Fibroblast of peridontal ligament (primary cell): ENCODE results near the gene VAV1.
"Not testable (repeated sequence)": the region's sequence is repeated elsewhere in the genome, so short reads cannot be mapped to it uniquely, and the experiment has no call there.

Source experiments
- DNase-seq: peaks from one replicate; pipeline ENCODE4 v3.0.0-alpha.2; 2010; ENCODE audit errors: extremely low read depth

Gene VAV1

GRCh38 chr19:6790194-6791128, 18.0 kb downstream of the VAV1 start:
- no peak for DNase-seq

DNA sequence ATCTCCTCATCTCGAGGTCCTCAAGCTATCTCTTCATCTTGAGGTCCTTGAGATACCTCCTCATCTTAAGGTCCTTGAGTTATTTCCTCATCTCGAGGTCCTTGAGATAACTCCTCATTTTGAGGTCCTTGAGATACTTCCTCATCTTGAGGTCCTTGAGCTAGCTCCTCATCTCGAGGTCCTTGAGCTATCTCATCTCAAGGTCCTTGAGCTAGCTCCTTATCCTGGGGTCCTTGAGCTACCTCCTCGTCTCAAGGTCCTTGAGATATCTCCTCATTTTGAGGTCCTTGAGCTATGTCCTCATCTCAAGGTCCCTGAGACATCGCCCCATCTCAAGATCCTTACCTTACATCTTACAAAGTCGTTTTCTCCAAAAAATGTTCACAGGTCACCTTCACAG, 18.7 kb downstream of the VAV1 start:
- DNase-seq, result no peak

DNA sequence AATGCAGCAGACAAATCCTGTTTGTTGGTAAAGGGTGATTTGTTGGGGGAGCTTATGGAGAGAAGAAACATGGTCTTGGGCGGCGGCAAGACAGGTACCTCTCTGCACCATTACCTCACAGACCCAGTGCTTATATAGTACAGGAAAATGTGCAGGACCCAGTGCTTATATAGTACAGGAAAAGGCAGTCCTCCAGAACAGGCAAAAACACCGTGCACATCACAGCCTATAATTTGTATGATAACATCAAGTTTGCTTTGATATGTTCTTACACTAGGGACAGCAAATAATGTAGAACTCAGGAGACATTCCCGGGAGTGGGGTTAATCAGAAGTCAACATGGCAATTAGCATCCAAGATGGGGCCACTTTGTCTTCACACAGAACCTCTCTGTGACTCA, 20.9 kb downstream of the VAV1 start:
- no peak for DNase-seq

DNA sequence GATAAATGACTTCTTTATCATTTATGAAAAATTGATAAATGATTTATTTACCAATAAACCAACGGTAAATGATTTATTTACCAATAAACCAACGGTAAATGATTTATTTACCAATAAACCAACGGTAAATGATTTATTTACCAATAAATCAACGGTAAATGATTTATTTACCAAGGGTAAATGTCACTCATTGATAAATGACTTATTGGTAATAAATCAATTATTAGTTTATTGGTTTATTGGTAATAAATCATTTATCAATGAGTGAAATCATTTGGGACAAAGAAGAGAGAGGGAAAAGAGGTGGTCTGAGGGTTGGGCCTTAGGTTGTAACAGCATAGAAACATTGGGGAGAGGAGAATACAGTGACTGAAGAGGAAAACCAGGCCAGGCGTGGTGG, 21.5 kb downstream of the VAV1 start:
- no peak for DNase-seq

DNA sequence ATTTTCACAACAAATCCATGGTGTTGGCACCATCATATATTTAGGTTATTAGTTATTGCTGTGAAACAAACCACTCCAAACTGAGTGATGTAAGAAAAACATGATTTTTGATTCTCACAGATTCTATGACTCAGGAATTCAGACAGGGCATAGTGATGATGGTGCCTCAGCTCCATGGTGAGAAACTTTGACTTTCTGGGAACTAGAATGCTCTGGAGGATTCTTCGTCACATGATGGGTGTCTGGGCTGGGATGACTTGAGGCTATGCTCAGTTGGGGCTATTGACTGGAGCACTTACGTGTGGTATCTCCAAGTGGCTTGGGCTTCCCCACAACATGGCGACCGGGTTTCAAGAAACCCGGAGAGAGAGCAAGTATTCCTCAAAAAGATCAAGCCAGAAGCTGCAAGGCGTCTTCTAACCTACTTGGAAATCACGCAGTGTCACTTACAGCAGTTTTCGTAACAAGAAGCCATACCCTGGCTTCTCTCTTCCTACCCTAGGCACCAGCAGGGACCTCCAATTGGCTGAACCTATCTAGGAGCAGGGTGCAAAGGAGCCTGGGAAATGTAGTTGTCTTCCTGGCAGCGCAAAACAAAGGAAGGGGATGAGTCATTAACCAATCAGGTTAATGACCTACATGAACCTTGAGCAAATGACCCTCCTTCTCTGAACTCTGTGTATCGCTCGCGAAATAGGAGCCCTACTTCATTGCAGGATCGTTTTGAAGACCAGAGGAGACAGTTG, 22.4 kb downstream of the VAV1 start:
- no peak for DNase-seq

GRCh38 chr19:6796278-6796677, 23.8 kb downstream of the VAV1 start:
- DNase-seq, result no peak

DNA sequence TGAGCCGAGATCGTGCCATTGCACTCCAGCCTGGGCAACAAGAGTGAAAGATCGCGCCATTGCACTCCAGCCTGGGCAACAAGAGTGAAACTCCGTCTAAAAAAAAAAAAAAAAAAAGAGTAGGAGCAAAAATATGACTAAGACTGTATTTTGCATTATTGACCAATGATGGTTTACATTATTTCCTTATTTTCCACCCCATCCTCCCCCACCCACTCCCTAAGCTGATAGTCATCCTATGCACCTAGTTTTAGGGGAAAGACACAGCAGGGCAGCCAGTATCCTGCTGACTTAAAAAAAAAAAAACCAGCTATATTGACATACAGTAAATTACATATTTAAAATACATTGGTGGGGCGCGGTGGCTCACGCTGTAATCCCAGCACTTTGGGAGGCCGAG, 25.1 kb downstream of the VAV1 start:
- no peak for DNase-seq

DNA sequence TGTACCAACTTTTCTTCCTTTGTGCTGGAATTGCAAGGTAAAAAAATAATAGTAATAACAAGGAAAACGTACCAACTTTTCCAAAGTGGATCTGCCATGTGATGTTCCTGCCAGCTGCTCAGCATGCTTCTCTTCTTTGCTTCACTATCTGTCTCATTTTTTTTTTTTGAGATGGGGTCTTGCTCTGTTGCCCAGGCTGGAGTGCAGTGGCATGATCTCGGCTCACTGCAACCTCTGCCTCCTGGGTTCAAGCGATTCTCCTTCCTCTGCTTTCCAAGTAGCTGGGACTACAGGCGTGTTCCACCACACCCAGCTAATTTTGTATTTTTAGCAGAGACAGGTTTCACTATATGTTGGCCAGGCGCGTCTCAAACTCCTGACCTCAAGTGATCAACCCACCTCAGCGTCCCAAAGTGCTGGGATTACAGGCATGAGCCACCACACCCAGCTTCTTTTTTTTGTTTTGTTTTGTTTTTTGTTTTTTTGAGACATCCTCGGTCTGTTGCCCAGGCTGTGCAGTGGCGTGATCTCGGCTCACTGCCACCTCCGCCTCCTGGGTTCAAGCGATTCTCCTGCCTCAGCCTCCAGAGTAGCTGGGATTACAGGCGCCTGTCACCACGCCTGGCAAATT, 27.8 kb downstream of the VAV1 start:
- not testable (repeated sequence) for DNase-seq

GRCh38 chr19:6800991-6801484, 28.5 kb downstream of the VAV1 start:
- no peak for DNase-seq

GRCh38 chr19:6801485-6802086, 29.1 kb downstream of the VAV1 start:
- no peak for DNase-seq

GRCh38 chr19:6802336-6803035, 30.0 kb downstream of the VAV1 start:
- no peak for DNase-seq

DNA sequence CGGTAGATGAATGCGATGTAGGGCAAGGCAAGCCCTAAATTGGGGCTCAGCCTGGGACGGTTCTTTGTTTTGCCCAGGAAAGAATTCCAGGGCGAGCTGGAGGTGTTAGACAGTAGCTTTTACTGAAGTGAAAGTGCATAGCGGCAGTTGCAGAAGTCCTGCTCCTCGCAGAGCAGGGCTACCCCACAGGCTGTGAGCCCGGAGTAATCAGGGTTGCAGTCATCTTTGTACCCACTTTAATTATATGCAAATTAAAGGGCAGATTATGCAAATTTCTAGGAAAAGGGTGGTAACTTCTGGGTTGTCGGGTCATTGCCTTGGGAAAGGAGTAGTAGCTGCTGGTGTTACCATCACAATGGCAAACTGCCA, 30.5 kb downstream of the VAV1 start:
- no peak for DNase-seq

GRCh38 chr19:6806488-6806887, 34.0 kb downstream of the VAV1 start:
- no peak for DNase-seq

DNA sequence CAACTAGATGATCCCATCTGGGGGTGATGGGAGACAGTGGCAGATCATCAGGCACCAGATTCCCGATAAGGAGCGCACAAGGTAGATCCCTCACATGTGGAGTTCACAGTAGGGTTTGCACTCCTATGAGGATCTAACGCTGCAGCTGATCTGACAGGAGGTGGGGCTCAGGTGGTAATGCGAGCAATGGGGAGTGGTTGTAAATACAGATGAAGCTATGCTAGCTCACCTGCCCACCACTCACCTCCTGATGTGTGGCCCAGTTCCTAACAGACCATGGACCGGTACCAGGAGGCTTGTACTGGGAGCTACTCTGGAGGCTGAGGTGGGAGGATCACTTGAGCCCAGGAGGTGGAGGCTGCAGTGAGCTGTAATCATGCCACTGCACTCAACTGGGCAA, 34.8 kb downstream of the VAV1 start:
- DNase-seq, result no peak

GRCh38 chr19:6808494-6808893, 36.0 kb downstream of the VAV1 start:
- DNase-seq, result no peak

DNA sequence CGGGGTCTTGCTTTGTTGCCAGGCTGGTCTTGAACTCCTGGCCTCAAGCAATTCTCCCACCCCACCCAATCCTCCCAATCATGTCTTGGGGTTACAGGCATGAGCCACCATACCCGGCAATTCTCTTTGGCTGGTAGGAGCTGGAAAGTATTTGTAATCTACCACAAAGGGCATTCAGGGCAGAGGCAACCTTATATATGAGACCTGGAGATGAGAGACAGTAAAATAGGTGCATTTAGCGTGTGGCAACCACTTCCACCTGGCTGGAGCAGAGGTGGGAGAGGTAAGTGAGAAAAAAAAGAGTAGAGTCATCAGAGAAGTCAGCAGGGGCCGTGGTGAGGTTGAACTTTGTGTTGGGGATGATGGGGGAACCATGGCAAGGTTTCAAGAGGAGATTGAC, 36.8 kb downstream of the VAV1 start:
- DNase-seq, result no peak

DNA sequence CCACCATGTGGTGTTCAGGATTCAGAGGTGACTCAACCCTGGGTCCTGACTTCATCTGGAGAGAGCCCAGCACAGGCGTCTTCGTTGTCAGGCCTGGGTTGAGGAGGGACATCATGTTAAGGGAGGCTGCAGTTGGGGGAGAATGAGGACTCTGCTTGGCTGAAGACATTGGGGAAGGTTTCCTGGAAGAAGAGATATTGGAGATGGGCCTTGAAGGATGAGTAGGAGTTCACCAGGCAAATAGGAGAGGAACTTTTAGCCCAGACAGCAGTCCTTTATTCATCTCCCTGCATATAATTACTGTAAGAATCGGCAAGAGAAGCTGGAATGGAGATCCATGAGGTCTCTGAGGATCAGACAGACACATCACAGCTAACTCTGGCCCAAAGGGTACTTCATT, 38.9 kb downstream of the VAV1 start:
- DNase-seq, result no peak

DNA sequence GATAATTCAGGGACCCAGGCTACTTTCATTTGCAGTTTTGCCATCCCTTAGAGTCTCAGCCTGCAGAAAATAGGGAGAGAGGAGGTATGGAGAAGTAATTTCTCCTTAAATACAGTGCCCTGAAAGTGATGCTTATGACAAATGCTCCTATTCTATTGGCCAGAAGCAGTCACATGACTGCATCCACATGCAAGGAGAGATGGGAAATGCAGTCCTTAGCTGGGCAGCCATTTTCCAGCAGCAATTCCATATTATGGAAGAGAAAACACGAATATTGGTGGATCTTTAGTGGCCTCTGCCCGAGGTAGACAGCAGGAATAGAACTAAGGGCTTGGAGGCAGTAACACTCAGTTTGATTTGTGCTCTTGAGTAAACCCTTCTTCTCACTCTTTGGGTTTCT, 39.4 kb downstream of the VAV1 start:
- peak; percentile 8 for DNase-seq

GRCh38 chr19:6812612-6813011, 40.1 kb downstream of the VAV1 start:
- no peak for DNase-seq

- DNase-seq, result no peak
These were observed 41.2 kb downstream of the VAV1 start for GRCh38 chr19:6813659-6814058.

DNA sequence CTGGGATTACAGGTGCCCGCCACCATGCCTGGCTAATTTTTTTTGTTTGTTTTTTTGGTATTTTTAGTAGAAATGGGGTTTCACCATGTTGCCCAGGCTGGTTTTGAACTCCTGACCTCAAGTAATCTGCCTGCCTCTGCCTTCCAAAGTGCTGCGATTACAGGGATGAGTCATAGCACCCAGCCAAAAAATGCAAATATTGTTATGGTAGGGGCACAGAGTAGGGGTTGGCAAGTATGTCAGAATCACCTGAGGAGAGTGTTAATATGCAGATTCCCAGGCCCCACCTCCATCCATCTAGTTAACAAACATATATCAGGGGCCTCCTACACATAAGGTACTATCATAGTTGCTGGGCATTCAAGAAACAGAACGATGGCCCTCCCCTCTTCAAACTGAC, 44.7 kb downstream of the VAV1 start:
- DNase-seq, result no peak

DNA sequence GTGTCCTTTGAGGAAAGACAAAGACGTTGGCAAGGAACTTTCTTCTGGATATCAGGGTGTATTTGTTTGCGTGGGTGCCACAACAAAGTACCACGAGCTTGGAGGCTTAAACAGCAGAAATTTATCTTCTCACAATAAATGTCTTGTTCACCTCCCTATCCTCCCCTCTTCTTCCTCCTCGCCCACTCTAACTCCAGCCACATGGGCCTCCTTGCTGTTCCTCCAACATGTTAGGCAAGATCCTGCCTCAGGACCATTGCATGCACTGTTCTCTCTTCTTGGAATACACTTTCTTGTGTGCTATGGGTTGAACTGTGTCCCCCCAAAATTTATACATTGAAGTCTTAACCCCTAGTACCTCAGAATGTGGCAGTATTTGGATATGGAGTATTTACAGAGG, 45.7 kb downstream of the VAV1 start:
- no peak for DNase-seq
